ENCODE results near the gene CUTA.
A peak's percentile ranks its signal among the peaks of the same experiment; 100 is the strongest.

Gene CUTA

DNA sequence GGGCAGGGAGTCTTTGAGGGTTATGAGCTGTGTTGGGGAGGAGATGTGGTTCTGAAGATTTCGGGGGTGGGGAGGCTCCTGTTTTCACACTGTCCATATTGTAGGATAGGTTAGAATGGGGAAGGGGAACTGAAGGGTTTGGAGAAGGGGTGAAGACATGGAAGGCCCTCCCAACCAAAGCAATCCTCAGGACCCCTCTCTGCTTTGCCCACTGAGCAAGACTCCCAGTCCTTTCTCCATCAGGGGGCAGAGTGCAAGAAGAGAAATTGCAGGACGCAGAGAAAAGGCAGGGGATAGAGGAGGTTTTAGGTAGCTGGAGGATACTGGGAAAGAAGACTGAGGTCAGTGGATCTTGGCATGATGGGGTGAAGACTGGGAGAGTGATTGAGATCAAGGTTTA is 5.9 kb upstream of the CUTA start:
- no peak for DNase-seq (ENCODE audit: low read depth)

DNA sequence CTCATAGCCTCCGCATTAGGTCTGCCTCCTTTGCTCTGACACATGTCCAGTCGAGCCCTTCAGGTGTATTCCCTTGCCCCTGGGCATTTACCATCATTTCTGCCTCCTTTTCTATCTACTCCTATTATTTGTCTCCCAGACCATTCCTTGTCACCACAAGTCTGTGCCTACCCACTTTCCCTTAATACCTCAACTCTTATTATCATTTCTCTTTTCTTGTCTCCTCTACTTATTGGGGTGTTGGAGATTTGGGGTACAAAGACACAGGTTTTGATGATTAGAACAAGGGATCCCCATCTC is 3.4 kb upstream of the CUTA start:
- no peak for DNase-seq (ENCODE audit: low read depth)

DNA sequence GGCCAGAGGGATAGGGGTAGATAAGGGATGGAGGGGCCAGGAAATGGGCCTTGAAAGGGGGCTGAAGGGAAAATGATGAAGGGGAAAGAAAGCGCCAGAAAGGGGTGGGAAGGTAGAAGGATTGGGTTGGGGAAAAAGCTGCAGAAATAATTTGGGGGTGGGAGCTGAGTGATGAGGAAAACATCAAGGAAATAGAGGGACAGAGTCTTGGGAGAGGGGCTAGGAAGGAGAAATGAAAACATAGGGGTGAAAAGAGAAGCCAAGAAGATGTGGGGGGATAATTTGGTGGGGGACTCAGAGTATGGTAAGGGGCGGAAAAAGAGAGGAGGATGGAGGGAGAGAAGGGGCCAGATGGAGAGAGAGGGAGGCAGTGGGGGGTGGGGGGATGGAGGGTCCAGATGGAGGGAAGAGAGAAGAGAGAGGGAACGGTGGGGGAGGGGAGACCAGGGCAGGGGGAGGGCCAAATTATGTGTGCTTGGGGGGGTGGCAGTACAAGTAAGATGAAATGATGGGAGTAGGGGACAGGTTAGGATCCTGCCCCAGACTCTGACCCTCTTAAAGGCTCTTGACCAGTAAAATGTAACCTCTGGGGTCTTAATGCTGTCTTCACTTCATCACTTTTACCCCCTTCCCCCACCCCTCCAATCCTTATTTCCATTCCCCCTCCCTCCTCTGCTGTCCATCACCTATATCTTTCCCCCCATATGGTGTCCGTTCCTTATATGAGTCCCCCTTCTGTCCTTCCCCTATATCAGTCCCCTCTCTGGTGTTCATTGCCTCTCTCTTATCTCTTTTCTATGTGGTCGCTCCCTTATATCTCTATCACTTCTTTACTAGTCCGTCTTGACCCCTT is 2.8 kb upstream of the CUTA start:
- no peak for DNase-seq (ENCODE audit: low read depth)

DNA sequence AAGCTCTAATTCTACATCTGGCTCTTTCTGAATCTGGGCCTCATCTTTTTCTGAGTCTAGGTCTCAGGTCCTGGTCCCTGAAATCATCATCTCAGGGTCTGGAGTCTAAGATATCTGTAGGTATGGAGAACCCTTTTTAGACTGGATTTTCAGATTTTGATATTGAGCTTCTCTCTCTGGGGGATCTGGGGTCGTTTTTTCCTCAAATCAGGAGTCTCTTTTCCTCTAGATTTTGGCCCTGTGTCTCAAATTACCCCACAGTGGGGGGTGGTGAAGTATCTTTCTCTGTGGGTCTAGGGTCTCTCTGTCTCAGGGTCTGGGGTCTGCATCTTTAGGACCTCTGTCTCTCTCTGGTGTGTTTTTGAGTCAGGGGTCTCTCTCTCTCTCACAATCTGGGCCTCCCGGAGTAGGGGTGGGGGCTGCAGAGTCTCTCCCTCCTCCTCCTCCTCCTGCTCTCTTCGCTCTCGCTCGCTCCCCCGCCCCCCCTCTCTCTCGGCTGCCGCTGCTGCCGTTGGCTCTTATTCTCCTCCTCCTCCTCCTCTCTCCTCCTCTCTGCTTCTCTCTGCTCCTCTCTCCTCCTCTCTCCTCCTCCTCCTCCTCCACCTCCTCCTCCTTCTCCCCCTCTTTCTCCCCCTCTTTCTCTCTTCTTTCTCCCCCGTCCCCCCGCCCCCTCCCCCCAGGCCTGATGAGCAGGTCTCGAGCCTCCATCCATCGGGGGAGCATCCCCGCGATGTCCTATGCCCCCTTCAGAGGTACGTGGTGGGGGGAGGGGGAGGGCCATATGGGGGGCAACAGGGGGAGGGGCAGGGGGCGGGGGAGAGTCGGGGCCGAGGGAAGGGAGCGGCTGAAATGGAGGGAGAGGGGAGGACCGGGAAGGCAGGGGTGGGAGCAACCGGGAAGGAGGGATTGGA is 1.9 kb upstream of the CUTA start, which contains the start of gene SYNGAP1:
TSS of gene SYNGAP1 (plus strand) at position 486 of the 911 bp plus-strand sequence. CDS start at position 686, 200 bp downstream.
- no peak for DNase-seq (ENCODE audit: low read depth)

DNA sequence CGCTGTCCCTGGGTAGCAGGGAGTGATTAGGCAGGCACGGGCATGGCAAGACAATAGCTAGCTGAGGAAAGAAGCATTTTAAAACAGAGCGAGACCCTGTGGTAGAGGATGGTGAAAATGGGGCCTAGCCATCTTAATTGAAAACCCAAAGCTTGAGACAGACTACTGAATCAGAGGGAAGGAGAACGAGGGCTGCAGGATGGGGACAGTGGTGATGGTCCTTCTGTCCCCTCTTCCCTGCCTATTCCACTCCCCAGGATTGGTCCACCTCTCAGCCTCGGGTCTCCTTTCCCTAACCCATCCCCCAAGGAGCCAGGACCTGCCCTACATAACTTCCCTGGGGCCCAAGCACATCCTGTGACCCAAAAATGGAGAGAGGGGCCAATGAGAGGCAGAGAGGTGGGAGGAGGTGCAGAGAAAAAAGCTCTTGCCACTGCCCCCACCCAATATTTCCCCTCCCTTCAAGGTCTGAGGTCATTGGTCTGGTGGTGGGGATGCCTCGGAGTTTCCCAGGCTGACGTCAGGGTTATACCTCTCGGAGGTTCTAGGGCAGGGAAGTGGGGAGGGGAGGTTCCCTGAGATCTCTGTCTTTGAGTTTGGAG is 884 bp upstream of the CUTA start:
- DNase-seq (ENCODE audit: low read depth), result peak; percentile 77

DNA sequence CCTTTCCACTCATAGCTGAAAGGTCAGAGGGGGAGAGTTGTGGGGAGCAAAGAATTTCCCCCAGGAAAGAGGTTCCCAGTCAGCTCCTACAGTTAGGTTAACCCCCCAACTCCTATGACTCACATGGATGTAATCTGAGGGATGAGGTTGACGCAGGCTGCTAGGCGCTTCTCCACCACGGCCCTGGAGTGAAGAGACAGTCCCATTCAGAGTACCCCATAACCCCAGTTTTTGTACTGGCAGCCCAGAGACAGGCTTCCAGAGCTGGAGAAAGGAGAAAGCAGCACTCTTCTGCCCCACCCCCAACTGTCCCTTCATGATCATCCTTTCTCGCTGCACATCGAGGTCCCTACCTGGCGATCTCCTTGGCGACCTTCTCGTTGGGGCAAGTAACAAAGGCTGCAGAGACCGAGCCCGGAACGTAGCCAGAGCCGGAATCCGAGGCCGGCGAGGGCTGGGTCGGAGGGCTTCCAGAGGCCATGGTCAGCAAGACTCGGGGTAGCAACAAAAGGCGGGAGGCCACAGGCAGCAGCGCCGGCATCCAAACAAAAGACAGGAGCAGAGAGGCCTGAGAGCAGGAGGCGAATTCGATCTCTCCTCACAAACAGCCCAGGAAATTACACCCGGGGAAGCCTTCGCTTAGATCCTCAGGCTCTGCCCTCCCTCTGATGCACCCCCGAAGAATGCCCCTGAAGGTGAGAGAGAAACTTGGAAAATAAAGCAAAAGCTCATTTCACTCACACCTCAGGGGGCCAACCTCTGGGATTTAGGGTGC is 592 bp downstream of the CUTA start:
- DNase-seq (ENCODE audit: low read depth), result no peak

DNA sequence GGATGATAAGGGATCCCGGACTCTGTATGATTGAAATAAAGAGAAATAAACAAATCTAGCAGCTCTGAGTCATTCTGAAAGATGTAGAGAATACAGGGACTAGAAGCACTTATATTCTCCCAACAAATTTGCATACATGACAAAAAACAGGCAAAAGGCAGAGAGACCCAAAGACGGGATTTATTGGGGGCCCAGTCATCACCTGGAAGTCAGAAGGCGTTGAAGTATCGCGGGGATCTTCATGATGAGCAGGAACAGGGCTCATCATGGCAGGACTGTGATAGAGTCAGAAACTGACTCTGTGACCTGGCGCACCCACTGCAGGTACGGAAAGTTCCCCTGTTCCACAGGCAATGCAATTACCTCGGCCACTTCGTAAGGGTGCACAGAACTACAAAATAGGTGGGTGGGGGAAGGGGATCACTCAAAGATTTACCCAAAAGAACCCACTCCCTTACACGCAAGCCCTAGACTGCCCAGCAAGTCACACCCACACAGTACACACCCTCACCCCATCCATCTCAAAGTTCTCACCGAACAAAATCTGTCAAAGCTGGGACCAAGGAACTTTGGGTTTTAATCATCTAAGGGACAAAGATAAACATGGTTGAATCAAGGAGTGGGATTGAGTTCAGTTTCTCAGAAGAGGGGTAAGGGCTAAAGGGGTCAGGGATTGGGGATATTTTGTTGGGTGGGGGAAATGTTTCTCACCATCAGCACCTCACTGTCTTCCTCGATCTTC is 1.4 kb downstream of the CUTA start:
- DNase-seq (ENCODE audit: low read depth), result no peak

DNA sequence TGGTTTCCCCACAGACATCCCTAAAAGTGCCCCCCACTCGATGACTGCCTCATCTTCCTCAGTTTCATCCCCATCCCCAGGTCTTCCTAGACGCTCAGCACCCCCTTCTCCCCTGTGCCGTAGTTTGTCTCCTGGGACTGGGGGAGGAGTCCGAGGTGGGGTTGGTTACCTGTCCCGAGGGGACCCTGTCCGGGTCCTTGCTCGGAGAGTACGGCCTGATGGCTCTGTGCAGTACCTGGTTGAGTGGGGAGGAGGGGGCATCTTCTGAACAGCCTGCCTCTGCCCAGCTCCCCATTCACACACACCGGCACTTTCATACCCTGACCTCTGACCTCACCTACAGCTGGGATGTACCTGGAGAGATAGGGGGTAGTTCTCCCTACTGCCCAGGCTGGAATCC is 2.1 kb downstream of the CUTA start:
- no peak for DNase-seq (ENCODE audit: low read depth)

DNA sequence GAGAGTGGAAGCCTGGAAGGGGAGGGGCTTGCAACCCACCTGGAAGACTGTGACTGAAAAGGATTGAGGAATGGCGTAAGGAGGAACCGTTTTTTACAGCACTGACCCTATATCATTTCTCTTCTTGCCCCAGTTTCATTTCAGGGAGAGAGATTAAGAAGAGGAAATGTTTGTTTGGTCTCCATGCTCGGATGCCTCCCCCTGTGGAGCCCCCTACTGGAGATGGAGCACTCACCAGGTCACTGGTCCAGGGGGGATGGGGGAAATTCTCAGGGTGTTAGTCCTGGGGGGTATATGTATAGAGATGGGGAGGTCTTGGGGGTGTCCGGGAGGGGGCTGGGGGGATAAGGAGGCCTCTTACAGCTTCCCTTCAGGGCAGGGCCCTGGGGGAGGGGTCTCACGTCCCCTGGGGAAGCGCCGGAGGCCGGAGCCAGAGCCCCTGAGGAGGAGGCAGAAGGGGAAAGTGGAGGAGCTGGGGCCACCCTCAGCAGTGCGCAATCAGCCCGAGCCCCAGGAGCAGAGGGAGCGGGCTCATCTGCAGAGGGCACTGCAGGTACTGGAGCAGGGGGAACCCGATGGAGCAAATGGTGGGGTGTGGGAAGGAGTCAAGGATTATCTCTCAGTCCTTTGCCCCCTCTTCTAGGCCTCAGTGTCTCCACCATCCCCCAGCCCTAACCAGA is 3.2 kb downstream of the CUTA start:
- no peak for DNase-seq (ENCODE audit: low read depth)

DNA sequence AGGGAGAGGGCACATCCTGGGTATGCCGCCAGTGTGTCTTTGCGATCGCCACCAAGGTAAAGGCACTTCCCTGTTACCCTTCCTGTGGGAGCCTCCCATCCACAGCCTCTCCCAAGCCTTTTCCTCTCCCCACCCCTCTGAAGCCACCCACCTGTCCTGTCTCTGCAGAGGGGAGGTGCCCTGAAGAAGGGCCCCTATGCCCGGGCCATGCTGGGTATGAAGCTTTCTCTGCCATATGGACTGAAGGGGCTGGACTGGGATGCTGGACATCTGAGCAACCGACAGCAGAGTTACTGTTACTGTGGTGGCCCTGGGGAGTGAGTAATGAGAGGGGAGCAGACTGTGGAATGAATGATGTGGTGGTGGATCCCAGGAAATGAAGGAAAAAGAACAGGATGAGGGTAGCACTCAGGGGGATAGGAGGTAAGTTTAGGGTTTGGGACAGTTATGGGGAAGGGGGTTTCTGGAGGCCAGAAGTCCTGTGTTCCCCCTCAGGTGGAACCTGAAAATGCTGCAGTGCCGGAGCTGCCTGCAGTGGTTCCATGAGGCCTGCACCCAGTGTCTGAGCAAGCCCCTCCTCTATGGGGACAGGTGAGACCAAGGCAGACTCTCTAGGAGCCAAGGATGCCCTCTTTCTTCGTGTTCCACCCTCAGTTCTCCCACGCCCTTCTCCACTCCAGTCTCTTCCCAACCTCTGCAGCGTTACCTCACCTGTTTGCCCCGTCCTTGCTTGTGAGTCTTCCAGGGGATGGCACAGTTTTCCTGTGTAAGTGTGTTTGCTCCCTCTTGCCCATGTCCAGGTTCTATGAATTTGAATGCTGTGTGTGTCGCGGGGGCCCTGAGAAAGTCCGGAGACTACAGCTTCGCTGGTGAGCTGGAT is 4.4 kb downstream of the CUTA start:
- DNase-seq (ENCODE audit: low read depth), result no peak

DNA sequence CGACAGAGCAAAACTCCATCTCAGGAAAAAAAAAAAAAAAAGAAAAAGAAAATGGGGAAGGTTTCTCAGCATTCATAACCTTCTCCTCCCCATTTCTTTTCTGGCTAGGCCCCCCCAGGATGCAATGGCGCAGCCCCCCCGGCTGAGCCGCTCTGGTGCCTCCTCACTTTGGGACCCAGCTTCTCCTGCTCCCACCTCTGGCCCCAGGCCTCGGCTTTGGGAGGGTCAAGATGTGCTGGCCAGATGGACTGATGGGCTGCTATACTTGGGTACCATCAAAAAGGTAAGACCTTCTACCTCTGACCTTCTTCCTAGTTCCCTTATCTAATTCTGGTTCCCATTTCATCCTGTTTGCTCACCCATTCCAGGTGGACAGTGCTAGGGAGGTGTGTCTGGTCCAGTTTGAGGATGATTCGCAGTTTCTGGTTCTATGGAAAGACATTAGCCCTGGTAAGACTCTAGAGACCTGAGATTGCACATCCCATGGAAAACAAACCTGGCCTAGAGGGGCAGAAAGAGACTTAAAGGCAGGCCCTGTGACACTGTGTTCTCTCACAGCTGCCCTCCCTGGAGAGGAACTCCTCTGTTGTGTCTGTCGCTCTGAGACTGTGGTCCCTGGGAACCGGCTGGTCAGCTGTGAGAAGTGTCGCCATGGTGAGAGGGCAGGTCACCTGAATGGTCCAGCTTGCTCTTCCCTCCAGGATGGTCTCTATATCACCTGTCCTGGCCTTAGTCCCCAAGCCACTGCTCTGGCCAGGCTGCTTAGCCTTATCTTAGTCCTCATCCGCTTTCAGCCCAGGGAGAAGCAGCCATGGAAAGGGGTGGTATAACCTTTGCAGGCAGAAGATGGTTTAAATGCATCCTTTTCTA is 5.5 kb downstream of the CUTA start:
- no peak for DNase-seq (ENCODE audit: low read depth)

DNA sequence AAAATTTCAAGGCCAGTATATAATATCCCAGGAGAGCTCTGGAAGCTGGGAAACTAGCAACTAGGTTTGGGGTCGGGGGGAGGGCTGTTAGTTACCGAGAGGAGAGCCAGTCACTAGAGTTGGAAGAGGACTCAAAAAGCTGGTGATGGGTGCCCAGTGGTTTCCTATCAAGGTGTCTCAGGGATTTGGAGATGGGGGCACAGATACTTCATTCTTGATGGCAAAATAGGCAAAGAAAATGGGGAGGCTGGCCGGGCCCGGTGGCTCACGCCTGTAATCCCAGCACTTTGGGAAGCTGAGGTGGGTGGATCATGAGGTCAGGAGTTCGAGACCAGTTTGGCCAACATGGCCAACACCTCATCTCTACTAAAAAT is 6.3 kb downstream of the CUTA start:
- no peak for DNase-seq (ENCODE audit: low read depth)

DNA sequence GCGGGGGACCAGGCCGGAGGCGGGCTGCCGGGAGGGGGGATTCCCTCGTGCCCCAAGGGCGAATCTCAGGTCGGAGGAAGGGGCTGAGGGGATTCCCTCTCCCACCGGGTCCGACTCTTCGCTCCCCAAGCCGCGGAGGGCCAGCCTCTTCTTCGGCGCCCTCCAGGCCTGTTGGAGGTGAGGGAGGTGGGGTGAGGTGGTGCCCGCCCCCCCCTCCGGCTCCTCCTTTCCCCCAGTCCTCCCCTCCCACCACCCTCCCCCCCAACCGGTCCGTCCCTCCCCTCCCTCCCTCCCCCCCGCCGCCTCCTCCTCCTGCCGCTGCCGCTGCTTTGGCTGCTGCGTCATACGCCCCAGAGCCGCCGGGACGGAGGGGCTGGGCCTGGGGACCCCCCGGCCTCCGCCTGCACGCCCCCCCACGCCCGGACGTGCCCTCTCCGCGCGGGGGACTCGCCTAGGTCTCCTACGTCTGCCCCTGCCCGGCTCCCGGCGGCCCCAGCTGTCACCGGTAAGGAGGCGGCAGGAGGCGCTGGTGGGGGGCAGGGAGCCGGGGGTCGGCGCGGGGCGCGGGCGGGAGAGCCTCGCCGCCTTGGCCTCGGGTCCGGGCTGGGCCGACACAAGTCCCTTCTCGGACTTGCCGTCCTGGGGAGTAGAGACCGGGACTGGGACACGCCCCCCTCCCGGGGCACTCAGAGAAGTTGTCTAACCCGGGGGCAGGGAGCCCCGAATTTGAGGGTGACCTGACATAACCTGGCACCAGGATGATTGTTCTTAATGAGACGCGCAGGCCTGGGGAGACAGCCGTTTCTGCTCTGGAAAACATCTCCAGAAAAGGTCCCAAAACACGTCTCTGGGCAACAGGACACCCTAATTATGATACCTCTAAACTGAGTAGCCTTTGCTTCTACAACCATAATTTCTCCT is 6.9 kb downstream of the CUTA start, which contains the start of gene PHF1:
TSS of gene PHF1 (plus strand) at position 304 of the 921 bp plus-strand sequence. CDS start 1,250 bp downstream, outside the sequence.
- no peak for DNase-seq (ENCODE audit: low read depth)

DNA sequence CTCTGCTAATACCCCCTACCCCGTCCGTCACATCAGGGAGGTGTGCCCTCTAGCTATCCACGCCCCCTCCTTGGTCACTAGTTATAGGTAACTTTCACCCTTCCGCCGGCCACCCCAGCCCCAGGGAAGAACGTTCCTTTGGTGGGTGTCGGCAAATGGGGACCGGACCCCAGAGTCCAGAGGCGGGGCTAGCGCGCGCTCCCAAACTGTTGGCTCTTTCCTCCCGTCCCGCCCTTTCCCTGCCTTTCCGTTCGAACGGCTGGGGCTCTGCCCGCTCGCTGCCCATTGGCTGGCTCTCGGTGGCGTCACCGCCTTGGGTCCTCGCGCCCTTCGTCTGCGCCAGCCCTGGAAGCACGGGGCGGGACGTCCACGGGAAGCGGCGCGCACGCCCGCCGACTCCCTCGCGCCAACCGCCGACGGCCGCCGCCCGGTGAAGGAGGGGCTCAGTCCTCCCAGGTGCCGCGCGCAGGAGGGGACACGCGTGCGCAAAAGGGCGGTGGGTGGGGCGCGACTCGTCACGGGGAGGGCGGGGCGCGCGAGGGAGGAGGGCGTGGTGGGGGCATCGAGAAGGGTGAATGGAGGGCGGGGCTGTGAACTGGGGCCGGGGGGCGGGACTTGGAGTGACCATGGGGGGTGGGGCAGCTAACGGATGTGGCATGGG is 7.7 kb downstream of the CUTA start:
- peak; percentile 97 for DNase-seq (ENCODE audit: low read depth)

DNA sequence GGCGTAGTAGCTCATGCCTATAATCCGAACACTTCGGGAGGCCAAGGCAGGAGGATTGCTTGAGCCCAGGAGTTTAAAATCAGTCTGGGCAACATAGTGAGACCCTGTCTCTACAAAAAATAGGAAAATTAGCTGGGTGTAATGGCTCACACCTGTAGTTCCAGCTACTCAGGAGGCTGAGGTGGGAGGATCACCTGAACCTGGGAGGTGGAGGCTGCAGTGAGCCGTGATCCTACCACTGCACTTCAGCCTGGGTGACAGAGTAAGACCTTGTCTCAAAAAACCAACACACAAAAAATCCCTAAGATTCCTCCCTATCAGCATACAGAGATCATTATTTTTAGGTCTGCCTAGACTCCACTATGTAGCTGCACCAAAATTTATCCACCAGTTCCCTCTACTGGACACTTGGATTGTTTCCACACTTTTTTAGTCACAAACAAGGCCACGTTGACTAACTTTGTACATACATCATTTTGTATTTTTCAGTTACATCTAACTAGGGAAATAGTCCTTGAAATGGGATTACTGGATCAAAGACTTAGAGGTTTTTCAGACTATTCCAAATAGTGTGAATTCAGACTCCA is 10.7 kb downstream of the CUTA start:
- DNase-seq (ENCODE audit: low read depth), result no peak

DNA sequence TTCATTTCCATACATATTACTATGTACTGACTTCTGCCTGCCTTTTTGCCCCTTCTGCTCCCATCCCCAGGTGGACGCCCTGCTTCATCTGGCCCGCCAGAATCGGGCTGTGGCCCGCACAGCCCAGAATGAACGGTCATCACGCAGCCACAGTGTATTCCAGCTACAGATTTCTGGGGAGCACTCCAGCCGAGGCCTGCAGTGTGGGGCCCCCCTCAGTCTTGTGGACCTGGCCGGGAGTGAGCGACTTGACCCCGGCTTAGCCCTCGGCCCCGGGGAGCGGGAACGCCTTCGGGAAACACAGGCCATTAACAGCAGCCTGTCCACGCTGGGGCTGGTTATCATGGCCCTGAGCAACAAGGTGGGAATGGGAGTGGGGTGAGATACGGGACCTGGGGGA is 11.8 kb downstream of the CUTA start:
- DNase-seq (ENCODE audit: low read depth), result no peak

All from T-helper 22 cell (primary cell).